DOHH2 (cell line): Measurements from ENCODE around the gene LMOD1.

Experiments
- H3F3A ChIP-seq: fragments of 200-600 bp; sonication (generic), shearing (Covaris generic); 2 replicates; pipeline ENCODE4 v1.6.0; 2016; ENCODE audit warnings: antibody characterized with exemption, mild to moderate bottlenecking; ENCODE audit not compliant: control insufficient read depth, insufficient read depth
- H3K27ac ChIP-seq: fragments of 200-600 bp; sonication (generic); 2 replicates; pipeline ENCODE4 v1.5.1; 2014; ENCODE audit warnings: low read depth, mild to moderate bottlenecking, low read length, moderate library complexity
- H3K27me3 ChIP-seq: fragments of 200-600 bp; sonication (generic); 2 replicates; pipeline ENCODE4 v1.6.1; 2014; ENCODE audit warnings: mild to moderate bottlenecking, low read length, mixed read lengths; ENCODE audit not compliant: control insufficient read depth
- H3K36me3 ChIP-seq: fragments of 200-600 bp; sonication (generic); 2 replicates; pipeline ENCODE4 v1.6.1; 2014; ENCODE audit warnings: mild to moderate bottlenecking, low read length, moderate library complexity, mixed read lengths; ENCODE audit not compliant: control insufficient read depth
- H3K4me1 ChIP-seq: fragments of 200-600 bp; sonication (generic); 2 replicates; pipeline ENCODE4 v1.6.1; 2014; ENCODE audit warnings: mild to moderate bottlenecking, low read length, mixed read lengths; ENCODE audit not compliant: control insufficient read depth
- H3K4me2 ChIP-seq: fragments of 200-600 bp; sonication (generic); 2 replicates; pipeline ENCODE4 v1.6.0; 2014; ENCODE audit warnings: mild to moderate bottlenecking, low read length, moderate library complexity
- H3K4me3 ChIP-seq: fragments of 200-600 bp; sonication (generic); 2 replicates; pipeline ENCODE4 v1.5.1; 2014; ENCODE audit warnings: mild to moderate bottlenecking, low read length, mixed read lengths
- H3K79me2 ChIP-seq: fragments of 200-600 bp; sonication (generic); 2 replicates; pipeline ENCODE4 v1.6.1; 2014; ENCODE audit warnings: mild to moderate bottlenecking, low read length, mixed read lengths; ENCODE audit not compliant: control insufficient read depth
- H3K9me2 ChIP-seq: fragments of 200-600 bp; sonication (generic); replicated peaks from 2 replicates; pipeline ENCODE4 v1.6.1; 2014; ENCODE audit warnings: mild to moderate bottlenecking, low read length, mixed read lengths; ENCODE audit not compliant: control insufficient read depth
- H3K9me3 ChIP-seq: fragments of 200-600 bp; sonication (generic); 2 replicates; pipeline ENCODE4 v1.6.1; 2014; ENCODE audit warnings: antibody characterized with exemption, low read length, mixed read lengths; ENCODE audit not compliant: control insufficient read depth, insufficient read depth
- H4K20me1 ChIP-seq: fragments of 200-600 bp; sonication (generic); 2 replicates; pipeline ENCODE4 v1.6.0; 2014; ENCODE audit warnings: low read depth, mild to moderate bottlenecking, antibody characterized with exemption, low read length, moderate library complexity; ENCODE audit not compliant: control insufficient read depth, insufficient read depth
- CTCF ChIP-seq: fragments of 200-600 bp; sonication (generic); IDR thresholded peaks from one replicate; pipeline ENCODE4 v1.5.1; 2014; ENCODE audit warnings: antibody characterized with exemption, mild to moderate bottlenecking, low read depth, low read length; ENCODE audit not compliant: poor library complexity, severe bottlenecking
- EZH2phosphoT487 ChIP-seq: fragments of 200-600 bp; sonication (generic); IDR thresholded peaks from 2 replicates; pipeline ENCODE4 v1.6.1; 2017; ENCODE audit warnings: borderline replicate concordance, mild to moderate bottlenecking, antibody characterized with exemption, low read length, moderate library complexity, mixed read lengths

The LMOD1 gene

GRCh38 chr1:201939148-201939547 is 7.2 kb downstream of the LMOD1 start:
- Histone ChIP-seq H3K36me3 (no peaks in the 10 kb centered on the region), H3K4me3 (no peak overlapping the region), H3K27me3 (peaks cover 12% of the 10 kb centered on the region), H3K9me3 (no peaks in the 10 kb centered on the region), H4K20me1 (no peaks in the 10 kb centered on the region), H3K79me2 (no peaks in the 10 kb centered on the region), H3K9me2 (no peaks in the 10 kb centered on the region), H3K4me2 (no peak overlapping the region), H3K27ac (no peak overlapping the region), H3F3A (no peaks in the 10 kb centered on the region), H3K4me1 (no peaks in the 10 kb centered on the region)
- TF ChIP-seq EZH2phosphoT487 (no peak), CTCF (no peak)

- TF ChIP-seq EZH2phosphoT487: no peak
- TF ChIP-seq CTCF: no peak
- Histone ChIP-seq H3K4me3 (no peak overlapping the region), H3K79me2 (no peaks in the 10 kb centered on the region), H3K4me2 (no peak overlapping the region), H3F3A (no peaks in the 10 kb centered on the region), H3K27ac (no peak overlapping the region), H3K27me3 (peaks cover 8% of the 10 kb centered on the region), H3K4me1 (no peaks in the 10 kb centered on the region), H3K36me3 (no peaks in the 10 kb centered on the region), H3K9me2 (no peaks in the 10 kb centered on the region), H3K9me3 (no peaks in the 10 kb centered on the region), H4K20me1 (no peaks in the 10 kb centered on the region)
Measured at GRCh38 chr1:201938440-201939035, 7.8 kb downstream of the LMOD1 start.

- no peaks in the 10 kb centered on the region for H3K9me3 ChIP-seq
- TF ChIP-seq EZH2phosphoT487 (no peak), CTCF (no peak)
- H3K9me2 ChIP-seq: no peaks in the 10 kb centered on the region
- H3K27me3 ChIP-seq: peaks cover 8% of the 10 kb centered on the region
- H3K27ac ChIP-seq: no peak overlapping the region
- H3K4me1 ChIP-seq: no peaks in the 10 kb centered on the region
- no peaks in the 10 kb centered on the region for H3F3A ChIP-seq
- no peak overlapping the region for H3K4me2 ChIP-seq
- no peaks in the 10 kb centered on the region for H3K36me3 ChIP-seq
- H3K79me2 ChIP-seq: no peaks in the 10 kb centered on the region
- H4K20me1 ChIP-seq: no peaks in the 10 kb centered on the region
- H3K4me3 ChIP-seq: no peak overlapping the region
Measured at GRCh38 chr1:201937624-201938213, 8.6 kb downstream of the LMOD1 start.
